Stimulated activated CD4-positive, alpha-beta T cell treated with anti-CD3 and anti-CD28 coated beads, TNF-alpha, amount 100 ng/mL, for 1 hour (primary cell): ENCODE data around the gene ELP5.
A peak's percentile ranks its signal among the peaks of the same experiment; 100 is the strongest.

Experiments used
- DNase-seq, 3 donors: peaks; one replicate each; pipeline ENCODE4 v3.0.0-alpha.2; 2020; ENCODE audit warnings: low read depth in 3 of 3, low spot score in 1 of 3

ELP5 gene

GRCh38 chr17:7251661-7252175 is 297 bp upstream of the ELP5 start, which contains the start of gene CTDNEP1:
Gene CTDNEP1, minus strand, starts transcription at chr17:7251734. Its CDS starts 438 bp downstream, at chr17:7251296.
- peak; percentile 98 to 99 (median 98) for DNase-seq

- no peak for DNase-seq
Measured at GRCh38 chr17:7253082-7253481, 1.1 kb downstream of the ELP5 start.

- no peak for DNase-seq
Measured at GRCh38 chr17:7254511-7254910, 2.5 kb downstream of the ELP5 start.

GRCh38 chr17:7256766-7257456 is 4.9 kb downstream of the ELP5 start:
- no peak for DNase-seq

- no peak for DNase-seq
Measured at GRCh38 chr17:7258731-7259554, 6.9 kb downstream of the ELP5 start.

- DNase-seq = no peak
Measured at GRCh38 chr17:7259555-7259889, 7.5 kb downstream of the ELP5 start.

GRCh38 chr17:7260151-7260550 is 8.1 kb downstream of the ELP5 start:
- no peak for DNase-seq

- DNase-seq = no peak
Measured at GRCh38 chr17:7260651-7261378, 8.8 kb downstream of the ELP5 start.

GRCh38 chr17:7261379-7262191 is 9.6 kb downstream of the ELP5 start:
- no peak for DNase-seq

- DNase-seq = no peak
Measured at GRCh38 chr17:7262192-7262934, 10.3 kb downstream of the ELP5 start, which contains the start of gene CLDN7. Gene CLDN7, minus strand, starts transcription at chr17:7262478. Its CDS starts 435 bp downstream, at chr17:7262043.

GRCh38 chr17:7262935-7263800 is 11.2 kb downstream of the ELP5 start:
- DNase-seq = no peak

GRCh38 chr17:7263801-7264078 is 11.7 kb downstream of the ELP5 start:
- no peak for DNase-seq

- no peak for DNase-seq
Measured at GRCh38 chr17:7266784-7267183, 14.8 kb downstream of the ELP5 start.

GRCh38 chr17:7279448-7279847 is 27.4 kb downstream of the ELP5 start:
- no peak for DNase-seq

GRCh38 chr17:7280519-7281073 is 28.6 kb downstream of the ELP5 start:
- peak; percentile 64 to 80 (median 76) for DNase-seq

- DNase-seq = peak; percentile 46 to 87 (median 64)
Measured at GRCh38 chr17:7281074-7281952, 29.3 kb downstream of the ELP5 start, which contains the start of gene SLC2A4. Gene SLC2A4, plus strand, starts transcription at chr17:7281718. Its CDS starts 217 bp downstream, at chr17:7281935.

GRCh38 chr17:7281953-7282751 is 30.1 kb downstream of the ELP5 start:
- DNase-seq = no peak
